ENCODE data around the gene GFRA1. TPM values are rescaled to one million over a fixed set of nuclear protein-coding genes. Genes with fewer than 3 reads are reported as not detected.

Gene GFRA1
- total and polyA plus RNA-seq, 8 donors = 1.9 to 3.5 (median 2.8) TPM

DNA sequence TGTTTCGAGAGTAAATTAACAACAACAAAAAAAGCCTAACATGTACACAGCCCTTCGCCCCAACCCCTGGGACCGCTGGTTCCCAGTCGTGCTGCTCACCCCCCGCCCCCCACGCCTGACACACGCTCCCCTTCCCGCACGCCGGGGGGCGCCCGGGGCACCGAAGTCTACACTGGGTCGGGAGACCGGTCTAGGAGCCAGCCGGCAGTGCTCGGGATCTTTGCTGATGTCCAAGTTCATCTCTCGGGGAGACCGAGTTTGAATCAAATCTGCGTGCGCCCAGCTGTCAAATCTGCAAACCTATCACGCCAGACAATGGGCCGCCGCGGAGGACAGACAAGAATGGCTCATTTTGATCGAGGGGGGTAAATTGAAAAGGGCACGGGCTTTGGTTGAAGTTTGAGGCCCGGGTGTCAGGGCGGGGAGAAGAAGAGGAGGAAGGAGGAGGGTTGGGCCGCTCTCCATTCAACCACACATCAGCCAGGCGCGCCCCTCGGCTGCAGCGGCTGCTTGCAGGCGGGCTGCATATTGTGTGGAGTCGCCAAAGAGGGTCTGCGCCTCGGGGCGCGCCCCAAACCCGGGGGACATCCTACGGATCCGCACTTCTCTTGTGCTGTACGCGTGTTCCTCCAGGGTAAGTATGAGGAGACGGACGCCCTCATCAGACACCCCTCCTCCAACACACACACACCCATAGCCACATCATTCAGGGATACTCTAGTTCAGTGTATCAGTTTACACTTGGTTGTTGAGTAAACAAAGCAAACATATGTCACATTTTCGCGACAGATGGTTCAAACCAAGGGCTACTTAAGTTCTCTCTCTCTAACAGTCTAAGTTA, 1.3 kb upstream of the GFRA1 start:
- no peak for DNase-seq
- peak overlapping the region in 1 of 2 donors; percentile 11 for H3K4me3 ChIP-seq
- no peaks in the 10 kb centered on the region for H3K9me3 ChIP-seq
- H3K27me3 ChIP-seq = peaks cover 66 to 84% of the 10 kb centered on the region in 2 donors
- no peak for ATAC-seq
- H3K36me3 ChIP-seq = no peaks in the 10 kb centered on the region
- H3K4me1 ChIP-seq = peaks cover 11 to 25% of the 10 kb centered on the region in 2 donors
- TF ChIP-seq, protein P1, sequence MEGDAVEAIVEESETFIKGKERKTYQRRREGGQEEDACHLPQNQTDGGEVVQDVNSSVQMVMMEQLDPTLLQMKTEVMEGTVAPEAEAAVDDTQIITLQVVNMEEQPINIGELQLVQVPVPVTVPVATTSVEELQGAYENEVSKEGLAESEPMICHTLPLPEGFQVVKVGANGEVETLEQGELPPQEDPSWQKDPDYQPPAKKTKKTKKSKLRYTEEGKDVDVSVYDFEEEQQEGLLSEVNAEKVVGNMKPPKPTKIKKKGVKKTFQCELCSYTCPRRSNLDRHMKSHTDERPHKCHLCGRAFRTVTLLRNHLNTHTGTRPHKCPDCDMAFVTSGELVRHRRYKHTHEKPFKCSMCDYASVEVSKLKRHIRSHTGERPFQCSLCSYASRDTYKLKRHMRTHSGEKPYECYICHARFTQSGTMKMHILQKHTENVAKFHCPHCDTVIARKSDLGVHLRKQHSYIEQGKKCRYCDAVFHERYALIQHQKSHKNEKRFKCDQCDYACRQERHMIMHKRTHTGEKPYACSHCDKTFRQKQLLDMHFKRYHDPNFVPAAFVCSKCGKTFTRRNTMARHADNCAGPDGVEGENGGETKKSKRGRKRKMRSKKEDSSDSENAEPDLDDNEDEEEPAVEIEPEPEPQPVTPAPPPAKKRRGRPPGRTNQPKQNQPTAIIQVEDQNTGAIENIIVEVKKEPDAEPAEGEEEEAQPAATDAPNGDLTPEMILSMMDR (IDR thresholded peaks at IDR 0.05) = no peak
- intact Hi-C loops (cut with DNase I) = no loop called here
- H3K27ac ChIP-seq = no peak overlapping the region

DNA sequence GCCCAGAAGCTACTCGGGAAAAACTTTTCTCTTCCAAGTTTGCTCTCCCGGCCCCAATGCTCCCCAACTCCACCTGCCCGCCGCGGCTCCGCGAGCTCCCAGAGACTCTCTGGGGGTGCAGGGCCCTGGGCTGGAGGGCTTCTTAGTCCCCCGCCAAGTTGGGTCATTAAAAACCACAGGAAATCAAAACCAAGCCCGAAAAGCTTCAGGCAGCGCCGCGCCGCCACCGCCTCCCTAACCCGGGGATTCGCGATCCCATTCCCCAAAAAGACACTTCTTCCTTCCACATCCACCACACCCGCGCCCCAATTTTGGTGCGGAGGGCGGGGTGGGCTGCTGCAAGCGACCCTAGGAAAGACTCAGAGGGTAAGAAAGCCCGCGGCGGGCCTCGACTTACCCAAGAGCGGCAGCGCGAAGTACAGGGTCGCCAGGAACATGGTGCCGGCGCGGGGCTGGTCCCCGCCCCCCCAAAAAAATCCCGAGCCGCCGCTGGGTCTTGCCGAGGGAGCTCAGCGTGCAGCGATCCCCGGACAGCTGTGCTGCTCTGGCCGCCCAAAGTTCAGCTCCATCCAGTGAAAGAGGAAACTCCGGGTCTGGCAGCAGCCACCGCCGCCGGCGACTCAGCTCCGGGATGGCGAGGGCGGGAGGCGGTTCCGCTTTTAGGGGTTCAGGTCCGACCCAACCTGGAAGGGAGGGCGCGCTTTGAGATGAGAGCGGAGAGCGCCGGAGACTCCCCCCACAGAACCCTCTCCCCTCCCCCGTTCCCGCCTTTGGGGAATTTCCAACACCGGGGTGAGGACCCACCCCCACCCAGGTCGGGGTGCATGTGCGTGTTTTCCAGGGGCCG, 1.2 kb downstream of the GFRA1 start:
- peaks cover 11 to 25% of the 10 kb centered on the region in 2 donors for H3K4me1 ChIP-seq
- peak overlapping the region; percentile 21 to 25 for H3K4me3 ChIP-seq
- intact Hi-C loops (cut with DNase I) = no loop called here
- no peaks in the 10 kb centered on the region for H3K36me3 ChIP-seq
- H3K9me3 ChIP-seq = no peaks in the 10 kb centered on the region
- H3K27me3 ChIP-seq = peaks cover 72 to 98% of the 10 kb centered on the region in 2 donors
- peak in 1 of 4 donors; percentile 80 for DNase-seq
- no peak overlapping the region for H3K27ac ChIP-seq
- peak; percentile 45 for ATAC-seq
- TF ChIP-seq, protein P1 (IDR thresholded peaks at IDR 0.05) = no peak

DNA sequence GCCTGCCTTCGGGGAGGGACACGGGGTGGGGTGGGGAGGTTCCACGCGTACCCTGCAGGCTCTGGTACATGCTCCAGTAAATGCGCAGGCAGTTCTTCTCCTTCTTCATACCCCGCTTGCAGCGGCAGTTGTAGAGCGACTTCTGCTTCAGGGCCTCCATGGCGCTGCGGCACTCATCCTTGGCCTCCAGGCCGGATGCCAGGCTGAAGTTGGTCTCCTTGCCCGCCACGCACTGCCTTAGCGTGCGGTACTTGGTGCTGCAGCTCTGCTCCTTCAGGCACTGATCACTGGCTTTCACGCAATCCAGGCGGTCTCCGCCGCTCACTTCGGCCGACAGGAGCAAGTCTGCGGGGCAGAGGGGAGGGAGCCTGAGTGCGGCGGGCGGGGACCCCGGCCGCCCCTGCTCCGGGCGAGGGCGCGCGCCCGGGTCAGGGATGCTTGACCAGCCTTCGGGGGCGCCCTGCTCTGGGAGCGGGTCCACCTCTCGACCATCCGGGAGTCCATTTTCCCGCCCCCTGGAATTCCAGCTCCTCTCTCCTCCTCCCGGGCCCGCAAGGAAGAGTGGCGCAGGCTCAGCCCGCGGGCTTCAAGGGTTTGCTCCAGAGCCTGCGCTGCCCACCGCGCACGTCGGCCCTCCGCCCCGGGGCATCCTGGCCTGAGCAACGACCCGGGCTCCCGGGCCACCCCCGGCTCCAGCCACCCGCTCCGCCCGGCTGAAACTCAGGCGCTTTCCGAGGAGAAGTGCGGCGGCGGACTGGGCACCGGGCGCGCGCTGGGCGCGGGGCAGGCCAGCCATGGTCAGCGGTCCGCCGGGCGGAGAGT, 2.0 kb downstream of the GFRA1 start:
- H3K9me3 ChIP-seq = no peaks in the 10 kb centered on the region
- intact Hi-C loops (cut with DNase I) = no loop called here
- peak; percentile 18 for ATAC-seq
- H3K27me3 ChIP-seq = peaks cover 68 to 94% of the 10 kb centered on the region in 2 donors
- TF ChIP-seq, protein P1 (IDR thresholded peaks at IDR 0.05) = no peak
- no peak overlapping the region for H3K27ac ChIP-seq
- no peaks in the 10 kb centered on the region for H3K36me3 ChIP-seq
- H3K4me1 ChIP-seq = peaks cover 11 to 25% of the 10 kb centered on the region in 2 donors
- H3K4me3 ChIP-seq = peak overlapping the region; percentile 21 to 25
- DNase-seq = peak in 1 of 4 donors; percentile 75

DNA sequence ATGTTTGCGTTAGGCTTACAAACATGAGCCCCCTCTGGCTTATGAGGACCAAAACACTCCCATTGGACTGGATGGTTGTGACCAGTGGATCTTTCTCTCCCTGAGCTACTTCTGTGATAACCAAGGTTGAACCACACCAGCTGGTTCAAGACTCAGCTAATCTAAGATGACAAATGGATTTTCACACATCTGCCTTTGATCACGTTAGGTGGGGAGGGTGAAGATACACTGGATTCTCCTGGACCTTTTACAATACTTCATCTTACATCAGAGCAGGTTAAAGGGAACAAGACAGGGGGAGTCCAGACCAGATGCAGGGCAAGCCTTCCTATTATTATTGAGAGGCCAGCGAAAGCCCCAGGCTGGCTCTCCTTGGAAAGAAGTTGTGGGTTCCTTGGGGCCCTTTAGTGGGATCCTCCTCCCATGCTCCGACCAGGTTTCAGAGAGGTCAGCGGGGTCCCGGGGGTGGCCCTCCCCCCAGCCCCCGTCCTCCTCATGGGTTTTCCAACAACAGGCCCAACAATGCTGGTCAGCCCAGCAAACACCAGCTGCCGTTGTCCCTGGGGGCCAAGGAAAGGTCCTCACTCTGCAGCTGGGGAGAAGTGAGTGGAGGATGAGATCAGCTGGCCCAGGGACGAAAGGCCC, 2.8 kb downstream of the GFRA1 start:
- DNase-seq (no peak), ATAC-seq (no peak)
- no peak overlapping the region for H3K4me3 ChIP-seq
- H3K27ac ChIP-seq = no peak overlapping the region
- H3K4me1 ChIP-seq = peaks cover 11 to 25% of the 10 kb centered on the region in 2 donors
- no peaks in the 10 kb centered on the region for H3K9me3 ChIP-seq
- intact Hi-C loops (cut with DNase I) = no loop called here
- no peaks in the 10 kb centered on the region for H3K36me3 ChIP-seq
- TF ChIP-seq, protein P1 (IDR thresholded peaks at IDR 0.05) = no peak
- peaks cover 61 to 92% of the 10 kb centered on the region in 2 donors for H3K27me3 ChIP-seq

Data from left lung (tissue), 10 donors.